Loucy (cell line): Measurements from ENCODE around the gene CSF3.

Experiments used
- CTCF ChIP-seq: fragments of 200-600 bp; sonication (generic); conservative IDR thresholded peaks from 2 replicates; pipeline ENCODE4 v1.5.1; 2014; ENCODE audit warnings: mild to moderate bottlenecking, antibody characterized with exemption, low read length
- EZH2phosphoT487 ChIP-seq: fragments of 200-600 bp; IDR thresholded peaks from 2 replicates; pipeline ENCODE4 v1.6.1; 2018; ENCODE audit warnings: antibody characterized with exemption, mild to moderate bottlenecking, moderate library complexity, borderline replicate concordance

- no peak for TF ChIP-seq CTCF
- no peak for TF ChIP-seq EZH2phosphoT487
These were observed 49.9 kb downstream of the CSF3 start for GRCh38 chr17:40064971-40065768.
